SK-N-MC (cell line): Measurements from ENCODE around the gene CCR8.

Experiments used
- DNase-seq: peaks from one replicate; pipeline ENCODE4 v3.0.0-alpha.2; 2011; ENCODE audit warnings: low read depth, low spot score
- H3K27ac ChIP-seq: fragments of 200-600 bp; sonication (generic); 2 replicates; pipeline ENCODE4 v1.5.1; 2016; ENCODE audit warnings: mixed run types
- H3K36me3 ChIP-seq: fragments of 200-600 bp; sonication (generic); 2 replicates; pipeline ENCODE4 v1.6.1; 2017; ENCODE audit warnings: antibody characterized with exemption, low read length, mixed read lengths; ENCODE audit not compliant: insufficient read depth
- H3K4me3 ChIP-seq: fragments of 200-600 bp; sonication (generic); 2 replicates; pipeline ENCODE4 v1.5.1; 2016
- H3K9ac ChIP-seq: fragments of 200-600 bp; sonication (generic); 2 replicates; pipeline ENCODE4 v1.8.0; 2017; ENCODE audit warnings: mixed run types, mixed read lengths; ENCODE audit not compliant: insufficient read length
- H3K9me3 ChIP-seq: fragments of 200-600 bp; sonication (generic); 2 replicates; pipeline ENCODE4 v1.6.1; 2017; ENCODE audit warnings: low read depth, mild to moderate bottlenecking, antibody characterized with exemption, low read length, moderate library complexity, mixed read lengths
- EZH2 ChIP-seq: fragments of 200-600 bp; sonication (generic); IDR thresholded peaks from one replicate; pipeline ENCODE4 v1.6.1; 2017; ENCODE audit warnings: antibody characterized with exemption
- FOXP2 ChIP-seq: optimal IDR thresholded peaks from 2 replicates; pipeline ENCODE3; 2011; ENCODE audit warnings: mild to moderate bottlenecking, moderate library complexity; ENCODE audit not compliant: insufficient read depth; ENCODE audit errors: extremely low read length, control extremely low read depth
- POLR2AphosphoS5 ChIP-seq: IDR thresholded peaks from 2 replicates; pipeline ENCODE4 v1.6.1; 2012; ENCODE audit warnings: mild to moderate bottlenecking, low read depth, low read length, borderline replicate concordance

Gene CCR8

DNA sequence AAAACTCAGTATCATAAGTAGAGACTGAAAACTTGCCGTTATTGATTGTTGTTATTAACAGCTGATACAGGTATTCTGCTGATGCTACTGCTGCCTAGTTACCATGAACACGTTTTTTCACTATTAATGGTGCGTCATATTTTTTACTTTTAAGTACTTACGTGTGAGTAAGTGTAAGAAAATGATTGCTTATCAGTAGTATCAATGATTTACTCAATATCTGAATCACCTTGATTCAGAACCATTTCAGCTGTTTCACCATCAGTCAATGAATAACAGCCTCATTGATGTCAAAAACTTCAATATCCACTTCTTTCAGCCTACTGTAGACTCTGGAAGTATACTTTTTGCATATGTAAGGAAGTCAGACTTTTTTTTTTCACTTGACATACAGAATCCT is 4.7 kb downstream of the CCR8 start:
- no peak overlapping the region for H3K9ac ChIP-seq
- DNase-seq: no peak
- H3K27ac ChIP-seq: no peak overlapping the region
- H3K36me3 ChIP-seq: no peaks in the 10 kb centered on the region
- no peak overlapping the region for H3K4me3 ChIP-seq
- no peaks in the 10 kb centered on the region for H3K9me3 ChIP-seq
- TF ChIP-seq POLR2AphosphoS5 (no peak), FOXP2 (no peak)

DNA sequence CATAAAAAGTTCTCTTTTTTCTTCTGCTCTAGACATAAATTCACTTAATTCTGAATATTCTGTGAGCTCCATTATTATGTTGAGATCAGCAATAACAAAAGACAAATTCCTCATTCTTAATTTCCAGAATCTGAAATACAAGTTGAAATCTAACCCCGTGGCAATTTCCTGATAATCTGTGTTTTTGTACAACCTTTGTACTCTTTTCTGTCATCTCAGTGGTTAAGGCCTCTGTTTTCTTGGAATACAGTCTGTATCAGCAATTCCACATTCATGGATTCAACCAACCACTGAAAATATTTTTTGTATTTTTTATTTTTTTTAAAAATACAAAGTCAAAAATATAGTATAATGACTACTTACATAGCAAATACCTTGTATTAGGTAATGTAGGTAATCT is 8.7 kb downstream of the CCR8 start:
- Histone ChIP-seq H3K36me3 (no peaks in the 10 kb centered on the region), H3K4me3 (no peak overlapping the region), H3K27ac (no peak overlapping the region), H3K9me3 (no peaks in the 10 kb centered on the region), H3K9ac (no peak overlapping the region)
- no peak for DNase-seq
- TF ChIP-seq POLR2AphosphoS5 (no peak), EZH2 (no peak), FOXP2 (no peak)

DNA sequence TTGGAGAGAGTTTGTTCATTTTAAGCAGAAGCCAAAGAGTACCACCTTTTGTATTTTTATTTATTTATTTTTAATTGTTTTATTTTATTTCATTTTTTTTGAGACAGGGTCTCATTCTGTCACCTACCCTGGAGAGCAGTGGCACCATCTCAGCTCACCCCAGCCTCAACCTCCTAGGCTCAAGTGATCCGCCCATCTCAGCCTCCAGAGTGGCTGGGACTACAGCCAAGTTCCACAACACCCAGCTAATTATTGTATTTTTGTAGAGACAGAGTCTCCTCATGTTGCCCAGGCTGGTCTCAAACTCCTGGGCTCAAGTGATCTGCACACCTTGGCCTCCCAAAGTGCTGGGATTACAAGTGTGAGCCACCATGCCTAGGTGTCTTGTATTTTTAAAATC is 9.6 kb downstream of the CCR8 start:
- no peak overlapping the region for H3K27ac ChIP-seq
- TF ChIP-seq EZH2 (no peak), FOXP2 (no peak), POLR2AphosphoS5 (no peak)
- H3K4me3 ChIP-seq: no peak overlapping the region
- no peak for DNase-seq
- H3K36me3 ChIP-seq: no peaks in the 10 kb centered on the region
- no peaks in the 10 kb centered on the region for H3K9me3 ChIP-seq
- H3K9ac ChIP-seq: no peak overlapping the region

DNA sequence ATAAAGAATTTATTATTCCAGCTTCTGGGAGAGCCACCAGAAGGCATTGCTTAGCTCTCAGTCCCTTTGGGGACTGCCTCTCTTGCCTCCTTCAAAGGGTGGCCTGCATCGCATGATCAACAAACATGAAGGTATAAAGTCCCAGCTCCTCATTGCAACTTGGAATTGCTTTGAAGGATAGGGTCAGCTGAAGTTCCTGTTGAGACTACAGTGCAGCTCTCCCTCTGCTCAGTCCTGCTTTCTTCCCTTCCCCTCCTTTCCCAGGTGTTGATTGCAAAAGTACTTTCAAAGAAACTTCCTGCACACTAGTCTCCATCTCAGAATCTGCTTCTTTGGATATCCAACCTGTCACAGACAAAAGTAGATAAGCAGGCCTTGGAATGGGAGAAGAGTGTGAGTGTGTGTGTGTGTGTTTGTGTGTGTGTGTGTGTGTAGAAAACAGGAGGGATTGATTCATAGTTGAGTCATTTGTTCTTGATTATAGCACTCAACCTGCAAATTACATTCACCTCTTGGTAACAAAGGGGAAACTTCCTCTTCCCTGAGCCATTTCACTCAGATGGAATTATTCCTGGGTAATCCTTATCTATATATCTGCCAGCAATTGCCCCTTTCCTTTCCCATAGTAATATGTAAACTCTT is 13.7 kb downstream of the CCR8 start:
- TF ChIP-seq FOXP2 (no peak), EZH2 (no peak), POLR2AphosphoS5 (no peak)
- Histone ChIP-seq H3K36me3 (no peaks in the 10 kb centered on the region), H3K9me3 (no peaks in the 10 kb centered on the region), H3K27ac (no peak overlapping the region), H3K4me3 (no peak overlapping the region), H3K9ac (no peak overlapping the region)
- DNase-seq: no peak

DNA sequence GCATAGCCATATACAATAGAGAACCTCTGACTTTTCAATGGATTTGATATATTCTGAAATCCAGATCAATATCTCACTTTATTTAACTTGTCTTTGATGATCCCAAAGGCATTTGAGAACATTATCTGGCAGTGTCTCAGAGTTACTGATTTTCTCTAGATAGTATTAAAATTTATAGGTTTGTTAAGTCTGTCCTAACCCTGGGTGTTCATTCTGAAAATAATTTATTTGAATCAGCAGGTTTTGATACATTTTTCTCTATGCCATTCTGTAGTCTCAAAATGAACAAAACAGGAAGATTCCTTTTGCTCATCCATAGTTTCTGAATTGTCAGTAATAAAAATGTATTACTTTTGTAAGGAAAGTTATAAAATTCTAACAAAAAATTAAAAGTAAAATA is 14.3 kb downstream of the CCR8 start:
- Histone ChIP-seq H3K4me3 (no peak overlapping the region), H3K9me3 (no peaks in the 10 kb centered on the region), H3K27ac (no peak overlapping the region), H3K36me3 (no peaks in the 10 kb centered on the region), H3K9ac (no peak overlapping the region)
- DNase-seq: no peak
- TF ChIP-seq POLR2AphosphoS5 (no peak), FOXP2 (no peak), EZH2 (no peak)

DNA sequence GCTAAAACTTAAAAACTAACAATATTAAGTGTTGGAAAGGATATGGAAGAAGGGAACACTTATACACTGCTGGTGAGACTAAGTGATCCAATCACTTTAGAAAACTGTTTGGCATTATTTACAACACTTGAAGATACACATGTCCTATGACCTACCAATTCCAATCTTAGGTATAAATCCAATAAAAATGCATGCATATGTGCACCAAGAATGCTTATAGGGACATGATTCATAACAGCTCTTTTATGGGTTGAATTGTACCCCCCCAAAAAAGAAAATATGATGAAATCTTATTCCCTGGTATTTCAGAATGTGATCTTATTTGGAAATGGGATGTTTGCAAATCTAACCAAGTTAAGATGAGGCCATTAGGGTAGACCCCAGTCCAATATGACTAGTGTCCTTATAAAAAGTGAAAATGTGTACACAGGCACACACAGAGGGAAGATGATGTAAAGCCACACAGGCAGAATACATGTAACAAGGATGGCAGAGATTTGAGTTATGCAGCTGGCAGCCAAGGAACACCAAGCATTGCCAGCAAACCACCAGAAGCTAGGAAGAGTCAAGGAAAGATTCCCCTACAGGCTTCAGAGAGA is 15.3 kb downstream of the CCR8 start:
- Histone ChIP-seq H3K27ac (no peak overlapping the region), H3K9me3 (no peaks in the 10 kb centered on the region), H3K36me3 (no peaks in the 10 kb centered on the region), H3K4me3 (no peak overlapping the region), H3K9ac (no peak overlapping the region)
- TF ChIP-seq EZH2 (no peak), FOXP2 (no peak), POLR2AphosphoS5 (no peak)
- DNase-seq: no peak

DNA sequence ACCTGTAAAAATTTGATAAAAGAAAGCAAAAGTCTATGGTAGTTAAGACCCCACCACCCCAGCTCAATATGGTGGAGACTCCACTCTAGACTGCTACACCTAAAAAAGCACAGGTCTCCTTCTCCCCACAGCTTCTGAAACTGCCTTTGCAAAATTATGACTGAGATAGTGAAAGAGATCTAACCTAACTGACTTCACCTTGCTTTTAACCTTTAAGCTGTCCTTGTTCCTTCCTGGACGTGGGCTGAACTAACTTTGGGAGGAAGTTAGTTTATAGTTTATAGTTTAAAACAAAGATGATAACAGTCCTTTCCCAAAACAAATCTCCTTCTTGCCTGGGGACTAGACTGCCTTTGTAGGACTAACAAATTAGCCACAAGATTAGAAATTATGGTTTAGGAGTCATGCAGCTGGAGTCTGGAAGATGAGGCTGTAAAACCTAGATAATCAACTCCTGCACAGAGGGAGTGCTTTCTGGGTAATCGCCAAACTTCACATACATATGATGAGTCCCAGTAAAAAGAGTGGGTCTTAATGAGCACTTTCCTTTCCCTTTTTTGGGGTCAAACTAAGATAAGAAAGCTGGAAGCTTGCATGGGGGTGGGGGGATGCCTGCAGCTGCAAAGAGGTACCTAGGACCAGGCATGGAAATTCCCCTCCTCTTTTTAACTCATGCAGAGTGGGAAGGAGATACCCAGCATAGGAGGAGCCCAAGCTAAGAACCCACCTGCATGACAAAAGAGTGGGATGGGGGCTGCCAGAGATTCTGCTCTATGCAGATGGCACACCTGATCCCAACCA is 17.5 kb downstream of the CCR8 start:
- no peak overlapping the region for H3K4me3 ChIP-seq
- no peak overlapping the region for H3K27ac ChIP-seq
- TF ChIP-seq POLR2AphosphoS5 (no peak), FOXP2 (no peak), EZH2 (no peak)
- no peak overlapping the region for H3K9ac ChIP-seq
- H3K9me3 ChIP-seq: no peaks in the 10 kb centered on the region
- DNase-seq: no peak
- H3K36me3 ChIP-seq: no peaks in the 10 kb centered on the region

DNA sequence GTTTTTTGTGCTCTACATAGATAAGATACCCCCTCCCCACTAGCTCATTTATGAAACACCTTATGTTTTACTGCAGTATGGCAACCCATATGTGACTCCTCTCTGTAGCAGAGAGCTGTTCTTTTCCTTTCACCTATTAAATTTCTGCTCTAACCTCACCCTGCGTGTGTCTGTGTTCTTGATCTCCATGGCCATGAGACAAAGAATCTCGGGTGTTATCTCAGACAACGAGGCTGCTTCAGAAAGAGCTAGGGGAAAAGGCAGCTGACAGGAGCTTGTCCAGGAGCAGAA is 18.0 kb downstream of the CCR8 start:
- TF ChIP-seq FOXP2 (no peak), EZH2 (no peak), POLR2AphosphoS5 (no peak)
- Histone ChIP-seq H3K9me3 (no peaks in the 10 kb centered on the region), H3K27ac (no peak overlapping the region), H3K9ac (no peak overlapping the region), H3K4me3 (no peak overlapping the region), H3K36me3 (no peaks in the 10 kb centered on the region)
- DNase-seq: no peak
